IPS-18a (cell line): ENCODE data around the gene DTX3L.

Experiments
- H3K27ac ChIP-seq: one replicate; pipeline ENCODE4 v1.5.1; 2013; ENCODE audit warnings: low read length
- H3K27me3 ChIP-seq: one replicate; pipeline ENCODE4 v1.6.1; 2013; ENCODE audit warnings: mild to moderate bottlenecking, low read length; ENCODE audit not compliant: control insufficient read depth, insufficient read depth
- H3K36me3 ChIP-seq: one replicate; pipeline ENCODE4 v1.6.1; 2013; ENCODE audit warnings: low read depth, low read length; ENCODE audit not compliant: control insufficient read depth
- H3K4me1 ChIP-seq: one replicate; pipeline ENCODE4 v1.6.1; 2013; ENCODE audit warnings: low read depth, low read length; ENCODE audit not compliant: control insufficient read depth
- H3K4me3 ChIP-seq: one replicate; pipeline ENCODE4 v1.5.1; 2013; ENCODE audit warnings: low read length
- H3K9ac ChIP-seq: one replicate; pipeline ENCODE4 v1.6.1; 2013; ENCODE audit warnings: mild to moderate bottlenecking, low read length, moderate library complexity
- H3K9me3 ChIP-seq: one replicate; pipeline ENCODE4 v1.6.1; 2013; ENCODE audit warnings: low read depth, low read length; ENCODE audit not compliant: control insufficient read depth

DTX3L gene

DNA sequence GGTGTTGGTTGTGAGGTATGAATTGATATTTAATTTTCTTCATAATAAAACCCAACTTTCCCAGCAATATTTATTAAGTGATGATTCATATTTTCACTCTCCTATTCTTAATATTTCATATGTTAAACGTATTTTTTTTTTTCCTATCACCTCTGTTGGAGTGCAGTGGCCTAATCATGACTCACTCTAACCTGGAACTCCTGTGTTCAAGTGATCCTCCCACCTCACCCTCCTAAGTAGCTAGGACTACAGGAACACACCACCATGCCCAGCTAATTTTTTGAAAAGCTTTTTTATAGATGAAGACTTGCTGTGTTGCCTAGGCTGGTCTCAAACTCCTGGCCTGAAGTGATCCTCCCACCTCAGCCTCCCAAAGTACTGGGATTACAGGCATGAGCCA, 22.0 kb downstream of the DTX3L start:
- H3K4me3 ChIP-seq = no peak overlapping the region
- peaks cover 10% of the 10 kb centered on the region for H3K9me3 ChIP-seq
- H3K27me3 ChIP-seq = no peaks in the 10 kb centered on the region
- H3K36me3 ChIP-seq = no peaks in the 10 kb centered on the region
- H3K9ac ChIP-seq = no peak overlapping the region
- H3K4me1 ChIP-seq = peaks cover 3% of the 10 kb centered on the region
- H3K27ac ChIP-seq = no peak overlapping the region

DNA sequence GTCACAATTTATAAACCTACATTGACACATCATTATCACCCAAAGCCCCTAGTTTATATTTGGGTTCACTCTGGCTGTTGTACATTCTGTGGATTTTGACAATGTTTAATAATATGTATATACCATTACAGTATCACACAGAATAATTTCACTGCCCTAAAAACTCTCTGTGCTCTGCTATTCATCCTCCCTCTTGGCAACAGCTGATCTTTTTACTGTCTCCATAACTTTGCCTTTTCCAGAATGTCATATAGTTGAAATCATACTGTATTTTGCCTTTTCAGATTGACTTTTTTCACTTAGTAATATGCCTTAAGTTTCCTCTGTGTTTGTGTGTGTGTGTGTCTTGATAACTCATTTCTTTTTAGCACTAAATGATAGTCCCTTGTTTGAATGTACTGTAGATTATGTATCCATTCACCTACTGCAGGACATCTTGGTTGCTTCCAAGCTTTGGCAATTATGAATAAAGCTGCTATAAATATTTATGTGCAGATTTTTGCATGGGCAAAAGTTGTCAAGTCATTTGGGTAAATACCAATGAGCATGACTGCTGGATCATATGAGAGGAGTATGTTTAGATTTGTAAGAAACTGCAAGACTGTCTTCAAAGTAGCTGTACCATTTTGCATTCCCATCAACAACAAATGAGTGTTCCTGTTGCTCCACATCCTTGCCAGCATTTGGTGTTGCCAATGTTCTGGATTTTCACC, 22.8 kb downstream of the DTX3L start:
- peaks cover 3% of the 10 kb centered on the region for H3K4me1 ChIP-seq
- H3K27ac ChIP-seq = no peak overlapping the region
- H3K9ac ChIP-seq = no peak overlapping the region
- H3K9me3 ChIP-seq = peaks cover 6% of the 10 kb centered on the region
- H3K36me3 ChIP-seq = no peaks in the 10 kb centered on the region
- no peak overlapping the region for H3K4me3 ChIP-seq
- no peaks in the 10 kb centered on the region for H3K27me3 ChIP-seq

DNA sequence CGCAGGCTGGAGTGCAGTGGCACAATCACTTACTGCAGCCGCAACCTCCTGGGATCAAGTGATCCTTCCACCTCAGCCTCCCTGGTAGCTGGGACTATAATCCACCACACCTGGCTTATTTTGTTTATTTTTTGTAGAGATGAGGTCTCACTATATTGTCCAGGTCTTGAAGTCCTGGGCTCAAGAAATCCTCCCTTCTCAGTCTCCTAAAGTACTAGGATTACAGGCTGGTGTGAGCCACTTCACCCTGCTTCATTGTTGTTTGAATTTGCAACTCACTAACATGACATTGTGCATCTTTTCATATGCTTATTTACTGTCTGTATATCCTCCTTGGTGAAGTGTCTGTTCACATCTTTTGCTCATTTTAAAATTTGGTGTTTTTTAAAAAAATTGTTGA, 23.4 kb downstream of the DTX3L start:
- no peaks in the 10 kb centered on the region for H3K36me3 ChIP-seq
- H3K27me3 ChIP-seq = no peaks in the 10 kb centered on the region
- no peaks in the 10 kb centered on the region for H3K9me3 ChIP-seq
- H3K4me3 ChIP-seq = no peak overlapping the region
- peaks cover 3% of the 10 kb centered on the region for H3K4me1 ChIP-seq
- no peak overlapping the region for H3K27ac ChIP-seq
- H3K9ac ChIP-seq = no peak overlapping the region

DNA sequence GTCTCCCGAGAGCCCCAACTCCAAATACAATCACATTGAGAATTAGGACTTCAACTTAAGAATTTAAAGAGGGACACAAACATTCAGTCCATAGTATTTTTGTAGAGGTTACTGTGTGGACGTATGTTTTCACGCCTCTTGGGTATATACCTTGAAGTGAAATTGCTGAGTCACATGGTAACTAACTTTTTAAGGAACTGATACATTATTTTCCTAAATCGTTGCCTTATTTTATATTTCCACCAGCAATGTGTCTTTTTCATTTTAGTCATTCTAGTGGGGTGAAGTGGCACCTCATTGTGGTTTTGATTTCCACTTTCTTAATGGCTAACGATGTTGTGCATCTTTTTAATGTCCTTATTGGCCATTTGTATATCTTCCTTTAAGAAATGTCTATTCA, 25.2 kb downstream of the DTX3L start:
- Histone ChIP-seq H3K27ac (no peak overlapping the region), H3K4me1 (peaks cover 3% of the 10 kb centered on the region), H3K9me3 (no peaks in the 10 kb centered on the region), H3K36me3 (no peaks in the 10 kb centered on the region), H3K4me3 (no peak overlapping the region), H3K9ac (no peak overlapping the region), H3K27me3 (no peaks in the 10 kb centered on the region)

DNA sequence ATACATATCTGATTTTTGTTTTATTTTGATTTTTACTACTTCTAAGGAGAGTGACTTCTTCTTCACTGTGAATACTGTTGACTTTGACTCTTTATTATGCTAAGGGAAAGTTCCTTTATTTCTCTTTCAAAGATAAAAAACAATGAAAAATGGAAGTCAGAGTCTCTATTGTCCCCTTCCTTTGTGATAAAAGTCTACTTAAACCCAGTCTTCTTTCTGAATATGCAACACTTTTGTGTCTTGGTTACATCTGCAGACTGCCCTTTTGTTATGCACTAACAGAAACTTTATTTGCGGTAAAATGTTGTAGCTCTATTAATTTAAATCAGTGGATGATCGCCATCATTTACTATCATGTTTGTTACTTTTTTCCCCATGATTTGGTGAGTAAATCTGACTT, 26.5 kb downstream of the DTX3L start:
- Histone ChIP-seq H3K9me3 (no peaks in the 10 kb centered on the region), H3K4me3 (no peak overlapping the region), H3K4me1 (peaks cover 3% of the 10 kb centered on the region), H3K36me3 (no peaks in the 10 kb centered on the region), H3K27ac (no peak overlapping the region), H3K27me3 (no peaks in the 10 kb centered on the region), H3K9ac (no peak overlapping the region)

DNA sequence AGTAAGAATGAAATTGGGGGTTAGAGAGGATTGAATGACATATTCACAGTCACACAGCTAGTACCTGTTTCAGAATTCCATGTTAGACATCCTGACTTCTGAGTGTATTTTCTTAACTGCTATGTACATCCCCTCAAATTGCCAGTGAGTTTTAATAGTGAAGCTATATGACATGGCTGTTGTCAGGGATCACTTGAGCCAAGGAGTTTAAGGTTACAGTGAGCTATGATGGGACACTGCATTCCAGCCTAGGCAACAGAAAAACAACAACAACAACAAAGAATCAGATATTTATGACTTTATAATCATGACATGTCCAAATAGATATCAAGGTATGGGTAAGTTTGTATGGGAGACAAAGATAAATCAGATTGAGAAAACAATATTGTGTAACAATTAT, 29.9 kb downstream of the DTX3L start:
- Histone ChIP-seq H3K9ac (no peak overlapping the region), H3K36me3 (no peaks in the 10 kb centered on the region), H3K27me3 (no peaks in the 10 kb centered on the region), H3K9me3 (no peaks in the 10 kb centered on the region), H3K27ac (no peak overlapping the region), H3K4me3 (no peak overlapping the region), H3K4me1 (peaks cover 3% of the 10 kb centered on the region)

DNA sequence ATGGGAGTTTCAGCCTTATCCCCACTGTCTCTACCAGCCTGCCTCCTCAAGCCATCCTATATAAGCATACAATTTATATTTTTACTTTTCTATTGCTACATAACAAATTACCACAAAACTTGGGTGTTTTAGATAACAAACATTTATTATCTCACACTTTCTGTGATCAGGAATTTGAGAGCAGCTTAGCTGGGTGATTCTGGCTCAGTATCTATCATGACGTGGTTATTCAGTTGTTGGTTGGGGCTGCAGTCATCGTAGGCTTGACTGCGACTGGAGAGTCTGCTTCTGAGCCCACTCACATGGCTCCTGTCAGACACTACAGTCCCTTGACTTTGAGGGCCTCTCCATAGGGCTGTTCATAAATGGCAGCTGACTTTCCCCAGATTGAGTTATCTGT, 34.0 kb downstream of the DTX3L start:
- Histone ChIP-seq H3K4me3 (no peak overlapping the region), H3K9me3 (no peaks in the 10 kb centered on the region), H3K27ac (no peak overlapping the region), H3K4me1 (peaks cover 1% of the 10 kb centered on the region), H3K36me3 (no peaks in the 10 kb centered on the region), H3K9ac (no peak overlapping the region), H3K27me3 (no peaks in the 10 kb centered on the region)

DNA sequence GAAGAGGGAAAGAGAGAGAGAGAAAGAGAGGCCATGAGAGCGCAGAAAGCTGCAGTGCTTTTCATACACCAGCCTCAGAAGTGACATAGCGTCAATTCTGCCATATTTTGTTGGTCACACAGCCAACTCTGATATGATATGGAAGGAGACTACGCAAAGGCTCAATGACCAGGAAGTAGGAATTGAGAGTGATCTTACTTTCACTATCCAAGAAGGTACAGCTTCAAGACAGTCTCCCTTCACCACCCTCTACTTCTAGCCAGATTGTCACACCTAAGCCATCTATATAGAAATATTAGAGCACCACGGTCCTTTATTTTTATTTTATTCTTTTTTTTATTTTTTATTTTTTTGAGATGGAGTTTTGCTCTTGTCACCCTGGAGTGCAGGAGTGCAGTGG, 34.4 kb downstream of the DTX3L start:
- H3K27me3 ChIP-seq = no peaks in the 10 kb centered on the region
- H3K27ac ChIP-seq = no peak overlapping the region
- no peaks in the 10 kb centered on the region for H3K36me3 ChIP-seq
- peaks cover 4% of the 10 kb centered on the region for H3K4me1 ChIP-seq
- no peaks in the 10 kb centered on the region for H3K9me3 ChIP-seq
- no peak overlapping the region for H3K4me3 ChIP-seq
- H3K9ac ChIP-seq = no peak overlapping the region

DNA sequence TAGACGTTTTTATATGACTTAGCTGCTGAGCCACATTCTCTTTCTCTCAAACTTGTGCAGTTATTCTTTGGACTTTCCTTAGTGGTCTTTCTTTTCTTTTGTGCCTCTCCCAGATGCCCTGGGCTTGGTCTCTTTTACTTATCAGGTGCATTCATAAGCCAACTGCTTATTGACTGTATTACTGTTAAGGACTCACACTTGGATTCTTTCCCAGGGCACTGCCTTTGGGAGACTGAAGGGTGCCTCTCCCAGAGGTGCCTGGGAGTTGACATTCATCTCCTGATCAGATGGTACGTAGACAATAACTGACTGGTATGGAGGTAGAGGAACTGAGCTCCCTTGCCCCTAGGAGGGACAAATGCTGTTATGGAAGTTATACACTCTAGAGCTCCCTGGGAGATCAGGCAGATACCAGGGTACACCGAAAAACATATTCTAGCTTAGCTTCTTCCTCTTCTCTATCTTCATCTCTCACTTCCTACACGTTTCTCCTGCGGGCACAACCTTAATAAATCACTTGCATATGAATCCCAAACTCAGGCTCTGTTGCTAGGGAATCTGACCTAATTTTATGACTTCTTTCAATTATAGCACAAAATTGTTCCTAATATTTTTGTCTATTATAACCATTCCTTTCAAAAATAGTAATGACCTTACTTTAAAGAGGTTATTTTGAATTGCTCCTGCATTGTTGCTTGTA, 38.0 kb downstream of the DTX3L start:
- no peak overlapping the region for H3K9ac ChIP-seq

DNA sequence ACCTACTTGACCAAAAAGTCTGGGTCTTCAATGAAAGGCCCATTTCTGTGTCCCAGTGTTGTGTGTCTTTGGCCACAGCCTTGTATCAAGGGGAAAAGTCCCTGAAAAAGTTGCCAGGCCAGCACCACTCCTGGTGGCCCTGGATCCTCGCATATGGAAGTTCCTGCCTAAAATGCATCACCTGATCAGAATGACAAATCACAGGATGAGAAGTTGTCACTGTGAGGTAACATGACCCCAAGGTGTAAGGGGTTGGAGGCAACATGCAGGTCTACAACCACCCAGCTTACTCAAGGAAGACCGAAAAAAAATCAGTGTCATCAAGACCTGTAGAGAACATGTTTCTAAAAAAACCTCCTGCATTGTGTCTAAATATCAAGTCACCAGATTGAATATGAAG, 38.9 kb downstream of the DTX3L start:
- H3K27ac ChIP-seq = no peak overlapping the region
- no peaks in the 10 kb centered on the region for H3K27me3 ChIP-seq
- H3K9me3 ChIP-seq = no peaks in the 10 kb centered on the region
- peaks cover 4% of the 10 kb centered on the region for H3K4me1 ChIP-seq
- H3K36me3 ChIP-seq = no peaks in the 10 kb centered on the region
- H3K4me3 ChIP-seq = no peak overlapping the region
- no peak overlapping the region for H3K9ac ChIP-seq

More for the DNA sequence above, 38.0 kb downstream of the DTX3L start:
- no peak overlapping the region for H3K4me3 ChIP-seq
- H3K27ac ChIP-seq = no peak overlapping the region
- no peaks in the 10 kb centered on the region for H3K27me3 ChIP-seq
- H3K36me3 ChIP-seq = no peaks in the 10 kb centered on the region
- H3K4me1 ChIP-seq = peaks cover 4% of the 10 kb centered on the region
- H3K9me3 ChIP-seq = no peaks in the 10 kb centered on the region

DNA sequence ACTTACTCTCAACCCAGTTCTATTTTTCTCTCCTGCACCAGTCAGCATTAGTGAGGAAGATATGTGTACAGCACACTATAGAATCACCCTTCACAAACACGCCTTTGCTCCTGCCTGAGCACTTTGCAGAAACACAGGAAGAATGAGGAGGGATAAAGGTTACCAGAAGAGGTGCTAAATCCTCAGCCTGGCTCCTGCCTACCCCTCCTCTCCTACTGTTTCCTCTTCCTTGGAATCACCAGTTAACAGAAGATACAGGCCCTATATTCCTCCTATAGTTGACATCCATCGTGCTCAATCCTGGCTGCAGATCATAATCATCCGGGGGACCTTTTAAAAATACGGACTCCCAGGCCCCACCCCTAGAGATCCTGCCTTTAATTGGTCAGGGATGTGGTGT, 42.2 kb downstream of the DTX3L start:
- Histone ChIP-seq H3K4me1 (peaks cover 4% of the 10 kb centered on the region), H3K4me3 (no peak overlapping the region), H3K9ac (no peak overlapping the region), H3K27me3 (no peaks in the 10 kb centered on the region), H3K9me3 (no peaks in the 10 kb centered on the region), H3K36me3 (no peaks in the 10 kb centered on the region), H3K27ac (no peak overlapping the region)

DNA sequence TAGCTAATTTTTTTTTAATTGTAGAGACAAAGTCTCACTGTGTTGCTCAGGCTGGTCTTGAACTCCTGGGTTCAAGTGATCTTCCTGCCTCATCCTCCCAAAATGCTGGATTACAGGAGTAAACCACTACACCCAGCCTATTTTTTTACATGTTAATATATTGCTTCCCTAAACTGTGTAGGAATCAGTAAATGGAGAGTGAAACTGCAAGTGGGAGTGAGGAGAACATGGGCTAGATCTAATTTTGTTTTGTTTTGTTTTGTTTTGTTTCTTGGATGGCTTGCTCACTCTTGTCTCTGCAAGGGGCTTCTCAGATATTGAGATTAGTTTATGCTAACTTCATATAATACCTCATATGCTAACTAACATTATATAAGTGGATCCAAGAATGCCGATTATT, 44.8 kb downstream of the DTX3L start:
- Histone ChIP-seq H3K4me3 (no peak overlapping the region), H3K9me3 (no peaks in the 10 kb centered on the region), H3K27ac (no peak overlapping the region), H3K27me3 (no peaks in the 10 kb centered on the region), H3K9ac (no peak overlapping the region), H3K4me1 (no peaks in the 10 kb centered on the region), H3K36me3 (no peaks in the 10 kb centered on the region)
